GM23338 (cell line): Measurements from ENCODE around the gene PPA1. TPM values are rescaled to one million over a fixed set of nuclear protein-coding genes. Genes with fewer than 3 reads are reported as not detected.

ENCODE experiments used
- ATAC-seq: fragments of 200-7000 bp; cut with Tn5 transposase; 3 replicates; pipeline ENCODE4 v1.9.1; 2020
- DNase-seq: peaks from one replicate; pipeline ENCODE4 v3.0.0-alpha.2; 2015; ENCODE audit warnings: low spot score
- H2AFZ ChIP-seq: fragments of 200-600 bp; sonication (generic); 2 replicates; pipeline ENCODE4 v1.8.0; 2016; ENCODE audit warnings: antibody characterized with exemption, mild to moderate bottlenecking, moderate library complexity
- H3F3A ChIP-seq: fragments of 200-600 bp; sonication (generic); replicated peaks from 2 replicates; pipeline ENCODE4 v1.8.0; 2017; ENCODE audit warnings: antibody characterized with exemption, mixed run types, low read depth
- H3K27ac ChIP-seq: fragments of 200-600 bp; sonication (generic); 2 replicates; pipeline ENCODE4 v1.6.1; 2016; ENCODE audit warnings: low read depth
- H3K27me3 ChIP-seq: fragments of 200-600 bp; sonication (generic); 2 replicates; pipeline ENCODE4 v1.8.0; 2016; ENCODE audit warnings: mild to moderate bottlenecking, mixed run types, moderate library complexity; ENCODE audit not compliant: insufficient read depth
- H3K36me3 ChIP-seq: fragments of 200-600 bp; sonication (generic); 2 replicates; pipeline ENCODE4 v1.8.0; 2016; ENCODE audit warnings: mild to moderate bottlenecking; ENCODE audit not compliant: insufficient read depth
- H3K4me1 ChIP-seq: fragments of 200-600 bp; sonication (generic); 2 replicates; pipeline ENCODE4 v1.8.0; 2016; ENCODE audit warnings: mild to moderate bottlenecking, moderate library complexity; ENCODE audit not compliant: insufficient read depth
- H3K4me2 ChIP-seq: fragments of 200-600 bp; sonication (generic); 2 replicates; pipeline ENCODE4 v1.7.1; 2017; ENCODE audit warnings: mixed run types
- H3K4me3 ChIP-seq: fragments of 200-600 bp; sonication (generic); 2 replicates; pipeline ENCODE4 v1.6.1; 2016; ENCODE audit warnings: mixed run types
- H3K79me2 ChIP-seq: fragments of 200-600 bp; sonication (generic); replicated peaks from 2 replicates; pipeline ENCODE4 v1.8.0; 2017; ENCODE audit warnings: mild to moderate bottlenecking; ENCODE audit not compliant: insufficient read depth
- H3K9me2 ChIP-seq: fragments of 200-600 bp; sonication (generic); 2 replicates; pipeline ENCODE4 v1.8.0; 2017; ENCODE audit not compliant: insufficient read depth
- H4K20me1 ChIP-seq: fragments of 200-600 bp; sonication (generic); replicated peaks from 2 replicates; pipeline ENCODE4 v1.8.0; 2017; ENCODE audit warnings: mild to moderate bottlenecking; ENCODE audit not compliant: insufficient read depth
- H3K27ac Mint-ChIP-seq: 2 replicates; pipeline ENCODE4 v1.8.0; 2020; ENCODE audit warnings: inconsistent platforms, mild to moderate bottlenecking, moderate library complexity, mixed read lengths
- H3K27me3 Mint-ChIP-seq: 3 replicates; pipeline ENCODE4 v1.8.0; 2022; ENCODE audit warnings: low read depth, mild to moderate bottlenecking, moderate library complexity, mixed read lengths, inconsistent platforms; ENCODE audit not compliant: insufficient read depth, poor library complexity
- H3K36me3 Mint-ChIP-seq: 3 replicates; pipeline ENCODE4 v1.8.0; 2021; ENCODE audit warnings: low read depth, mild to moderate bottlenecking, inconsistent platforms, moderate library complexity, mixed read lengths
- H3K4me1 Mint-ChIP-seq: 3 replicates; pipeline ENCODE4 v1.8.0; 2020; ENCODE audit warnings: mild to moderate bottlenecking, inconsistent platforms, mixed read lengths
- H3K4me3 Mint-ChIP-seq: 3 replicates; pipeline ENCODE4 v1.8.0; 2021; ENCODE audit warnings: moderate library complexity, mild to moderate bottlenecking, inconsistent platforms, mixed read lengths
- H3K9me3 Mint-ChIP-seq: 3 replicates; pipeline ENCODE4 v1.8.0; 2020; ENCODE audit warnings: moderate library complexity, mild to moderate bottlenecking, inconsistent platforms, mixed read lengths
- JUNB ChIP-seq: IDR thresholded peaks from one replicate; pipeline ENCODE4 v1.6.1; 2016; ENCODE audit warnings: antibody characterized with exemption; ENCODE audit not compliant: unreplicated experiment
- STAT1 ChIP-seq: IDR thresholded peaks from one replicate; pipeline ENCODE4 v1.6.1; 2016; ENCODE audit warnings: antibody characterized with exemption; ENCODE audit not compliant: unreplicated experiment
- ZNF114 ChIP-seq: fragments of 250-450 bp; sonication (Bioruptor Pico); IDR thresholded peaks from 2 replicates; pipeline ENCODE4 v1.5.0; 2020; ENCODE audit warnings: mild to moderate bottlenecking, moderate library complexity
- ZNF331 ChIP-seq: fragments of 250-450 bp; sonication (Bioruptor Pico); IDR thresholded peaks from 2 replicates; pipeline ENCODE4 v1.5.0; 2020; ENCODE audit warnings: low read depth, mild to moderate bottlenecking, moderate library complexity
- polyA plus RNA-seq: library from polyadenylated mRNA; unstranded; fragments of >200 nt; fragmentation: Nextera tagmentation; extraction: Ambion mirVana; gene quantifications from 2 replicates; pipeline ENCODE4 v1.2.1, GENCODE V29; 2016
- total RNA-seq: library from RNA; depleted of rRNA; stranded (reverse); fragments of >200 nt; shearing (Covaris generic); gene quantifications from 2 replicates; pipeline ENCODE4 v1.2.3, GENCODE V29; 2014
- TF ChIP-seq, protein P1 (sequence below), 2 experiments: fragments of 200-600 bp in 1 of 2; sonication (generic) in 1 of 2; conservative IDR thresholded peaks; 2 replicates each; pipeline versions ENCODE4 v1.5.1 to v1.6.1; 2016 to 2017; ENCODE audit warnings: antibody characterized with exemption in 2 of 2, low read depth in 2 of 2, mild to moderate bottlenecking in 2 of 2, moderate library complexity in 1 of 2
- TF ChIP-seq, protein P2 (sequence below): fragments of 250-450 bp; sonication (Bioruptor Pico); IDR thresholded peaks from 2 replicates; pipeline ENCODE4 v1.5.0; 2020; ENCODE audit warnings: mild to moderate bottlenecking, moderate library complexity

Gene PPA1
- total and polyA plus RNA-seq, 2 experiments from 2014 or later, result 135 to 228 TPM

DNA sequence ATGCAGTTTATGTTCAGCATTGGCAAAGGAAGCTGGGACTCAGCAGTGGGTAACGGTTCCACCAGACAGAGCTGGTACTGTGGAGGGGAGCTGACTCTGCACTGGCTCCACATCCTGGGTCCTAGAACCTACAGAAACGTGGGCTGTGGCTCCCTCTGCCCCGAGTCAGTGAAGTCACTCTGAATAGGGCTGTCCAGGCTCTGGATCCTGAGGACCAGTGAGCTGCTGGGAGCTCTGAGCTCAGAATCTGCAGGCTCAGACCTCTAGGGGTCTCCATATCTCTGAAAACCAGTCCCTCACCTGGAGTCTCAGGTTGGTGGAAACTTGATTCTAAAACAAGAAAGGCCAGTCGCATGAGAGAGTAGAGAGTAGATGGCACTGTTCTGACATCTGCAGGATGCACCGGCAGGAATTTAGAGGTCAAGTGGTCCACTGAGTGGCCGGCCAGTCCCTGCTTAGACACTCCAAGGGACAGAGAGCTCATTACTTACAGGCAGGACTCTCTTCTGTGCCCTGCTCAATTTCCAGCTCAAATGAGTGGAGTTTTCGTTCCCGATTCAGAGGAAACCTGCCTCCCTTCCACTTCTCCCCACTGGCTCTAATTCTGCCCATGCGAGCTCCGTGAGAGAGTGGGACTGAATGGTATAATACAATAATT, 31.9 kb upstream of the PPA1 start:
- H2AFZ ChIP-seq, result no peak overlapping the region
- H3K27me3 ChIP-seq, result no peaks in the 10 kb centered on the region
- H3K27ac ChIP-seq, result no peak overlapping the region
- ATAC-seq (peak; percentile 99), DNase-seq (peak; percentile 91)
- H3K9me2 ChIP-seq, result no peaks in the 10 kb centered on the region
- peaks cover 9% of the 10 kb centered on the region for H3K27me3 Mint-ChIP-seq
- no peak overlapping the region for H3K4me2 ChIP-seq
- H4K20me1 ChIP-seq, result no peaks in the 10 kb centered on the region
- H3F3A ChIP-seq, result no peaks in the 10 kb centered on the region
- no peaks in the 10 kb centered on the region; the same call in 2 of the 3 replicates for H3K4me1 Mint-ChIP-seq
- H3K79me2 ChIP-seq, result no peaks in the 10 kb centered on the region
- H3K36me3 ChIP-seq, result no peaks in the 10 kb centered on the region
- TF ChIP-seq ZNF331 (CRISPR knock-in tag) (no peak), STAT1 (no peak), ZNF114 (CRISPR knock-in tag) (no peak), JUNB (no peak)
- TF ChIP-seq, protein P1, sequence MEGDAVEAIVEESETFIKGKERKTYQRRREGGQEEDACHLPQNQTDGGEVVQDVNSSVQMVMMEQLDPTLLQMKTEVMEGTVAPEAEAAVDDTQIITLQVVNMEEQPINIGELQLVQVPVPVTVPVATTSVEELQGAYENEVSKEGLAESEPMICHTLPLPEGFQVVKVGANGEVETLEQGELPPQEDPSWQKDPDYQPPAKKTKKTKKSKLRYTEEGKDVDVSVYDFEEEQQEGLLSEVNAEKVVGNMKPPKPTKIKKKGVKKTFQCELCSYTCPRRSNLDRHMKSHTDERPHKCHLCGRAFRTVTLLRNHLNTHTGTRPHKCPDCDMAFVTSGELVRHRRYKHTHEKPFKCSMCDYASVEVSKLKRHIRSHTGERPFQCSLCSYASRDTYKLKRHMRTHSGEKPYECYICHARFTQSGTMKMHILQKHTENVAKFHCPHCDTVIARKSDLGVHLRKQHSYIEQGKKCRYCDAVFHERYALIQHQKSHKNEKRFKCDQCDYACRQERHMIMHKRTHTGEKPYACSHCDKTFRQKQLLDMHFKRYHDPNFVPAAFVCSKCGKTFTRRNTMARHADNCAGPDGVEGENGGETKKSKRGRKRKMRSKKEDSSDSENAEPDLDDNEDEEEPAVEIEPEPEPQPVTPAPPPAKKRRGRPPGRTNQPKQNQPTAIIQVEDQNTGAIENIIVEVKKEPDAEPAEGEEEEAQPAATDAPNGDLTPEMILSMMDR (conservative IDR thresholded peaks at IDR 0.05; ENCODE audit: low read depth in 2 of 2), result peak; percentile 67 to 78
- TF ChIP-seq, protein P2, sequence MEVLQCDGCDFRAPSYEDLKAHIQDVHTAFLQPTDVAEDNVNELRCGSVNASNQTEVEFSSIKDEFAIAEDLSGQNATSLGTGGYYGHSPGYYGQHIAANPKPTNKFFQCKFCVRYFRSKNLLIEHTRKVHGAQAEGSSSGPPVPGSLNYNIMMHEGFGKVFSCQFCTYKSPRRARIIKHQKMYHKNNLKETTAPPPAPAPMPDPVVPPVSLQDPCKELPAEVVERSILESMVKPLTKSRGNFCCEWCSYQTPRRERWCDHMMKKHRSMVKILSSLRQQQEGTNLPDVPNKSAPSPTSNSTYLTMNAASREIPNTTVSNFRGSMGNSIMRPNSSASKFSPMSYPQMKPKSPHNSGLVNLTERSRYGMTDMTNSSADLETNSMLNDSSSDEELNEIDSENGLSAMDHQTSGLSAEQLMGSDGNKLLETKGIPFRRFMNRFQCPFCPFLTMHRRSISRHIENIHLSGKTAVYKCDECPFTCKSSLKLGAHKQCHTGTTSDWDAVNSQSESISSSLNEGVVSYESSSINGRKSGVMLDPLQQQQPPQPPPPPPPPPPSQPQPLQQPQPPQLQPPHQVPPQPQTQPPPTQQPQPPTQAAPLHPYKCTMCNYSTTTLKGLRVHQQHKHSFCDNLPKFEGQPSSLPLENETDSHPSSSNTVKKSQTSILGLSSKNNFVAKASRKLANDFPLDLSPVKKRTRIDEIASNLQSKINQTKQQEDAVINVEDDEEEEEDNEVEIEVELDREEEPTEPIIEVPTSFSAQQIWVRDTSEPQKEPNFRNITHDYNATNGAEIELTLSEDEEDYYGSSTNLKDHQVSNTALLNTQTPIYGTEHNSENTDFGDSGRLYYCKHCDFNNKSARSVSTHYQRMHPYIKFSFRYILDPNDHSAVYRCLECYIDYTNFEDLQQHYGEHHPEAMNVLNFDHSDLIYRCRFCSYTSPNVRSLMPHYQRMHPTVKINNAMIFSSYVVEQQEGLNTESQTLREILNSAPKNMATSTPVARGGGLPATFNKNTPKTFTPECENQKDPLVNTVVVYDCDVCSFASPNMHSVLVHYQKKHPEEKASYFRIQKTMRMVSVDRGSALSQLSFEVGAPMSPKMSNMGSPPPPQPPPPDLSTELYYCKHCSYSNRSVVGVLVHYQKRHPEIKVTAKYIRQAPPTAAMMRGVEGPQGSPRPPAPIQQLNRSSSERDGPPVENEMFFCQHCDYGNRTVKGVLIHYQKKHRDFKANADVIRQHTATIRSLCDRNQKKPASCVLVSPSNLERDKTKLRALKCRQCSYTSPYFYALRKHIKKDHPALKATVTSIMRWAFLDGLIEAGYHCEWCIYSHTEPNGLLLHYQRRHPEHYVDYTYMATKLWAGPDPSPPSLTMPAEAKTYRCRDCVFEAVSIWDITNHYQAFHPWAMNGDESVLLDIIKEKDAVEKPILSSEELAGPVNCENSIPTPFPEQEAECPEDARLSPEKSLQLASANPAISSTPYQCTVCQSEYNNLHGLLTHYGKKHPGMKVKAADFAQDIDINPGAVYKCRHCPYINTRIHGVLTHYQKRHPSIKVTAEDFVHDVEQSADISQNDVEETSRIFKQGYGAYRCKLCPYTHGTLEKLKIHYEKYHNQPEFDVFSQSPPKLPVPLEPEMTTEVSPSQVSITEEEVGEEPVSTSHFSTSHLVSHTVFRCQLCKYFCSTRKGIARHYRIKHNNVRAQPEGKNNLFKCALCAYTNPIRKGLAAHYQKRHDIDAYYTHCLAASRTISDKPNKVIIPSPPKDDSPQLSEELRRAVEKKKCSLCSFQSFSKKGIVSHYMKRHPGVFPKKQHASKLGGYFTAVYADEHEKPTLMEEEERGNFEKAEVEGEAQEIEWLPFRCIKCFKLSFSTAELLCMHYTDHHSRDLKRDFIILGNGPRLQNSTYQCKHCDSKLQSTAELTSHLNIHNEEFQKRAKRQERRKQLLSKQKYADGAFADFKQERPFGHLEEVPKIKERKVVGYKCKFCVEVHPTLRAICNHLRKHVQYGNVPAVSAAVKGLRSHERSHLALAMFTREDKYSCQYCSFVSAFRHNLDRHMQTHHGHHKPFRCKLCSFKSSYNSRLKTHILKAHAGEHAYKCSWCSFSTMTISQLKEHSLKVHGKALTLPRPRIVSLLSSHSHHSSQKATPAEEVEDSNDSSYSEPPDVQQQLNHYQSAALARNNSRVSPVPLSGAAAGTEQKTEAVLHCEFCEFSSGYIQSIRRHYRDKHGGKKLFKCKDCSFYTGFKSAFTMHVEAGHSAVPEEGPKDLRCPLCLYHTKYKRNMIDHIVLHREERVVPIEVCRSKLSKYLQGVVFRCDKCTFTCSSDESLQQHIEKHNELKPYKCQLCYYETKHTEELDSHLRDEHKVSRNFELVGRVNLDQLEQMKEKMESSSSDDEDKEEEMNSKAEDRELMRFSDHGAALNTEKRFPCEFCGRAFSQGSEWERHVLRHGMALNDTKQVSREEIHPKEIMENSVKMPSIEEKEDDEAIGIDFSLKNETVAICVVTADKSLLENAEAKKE (CRISPR knock-in tag), result peak; percentile 95
- H3K9me3 Mint-ChIP-seq, result no peaks in the 10 kb centered on the region; the same call in 2 of the 3 replicates
- no peaks in the 10 kb centered on the region for H3K4me1 ChIP-seq
- no peaks in the 10 kb centered on the region for H3K36me3 Mint-ChIP-seq
- no peak overlapping the region for H3K4me3 Mint-ChIP-seq
- H3K4me3 ChIP-seq, result no peak overlapping the region
- H3K27ac Mint-ChIP-seq, result no peak overlapping the region
